Loucy (cell line): Measurements from ENCODE around the gene TPM4.

Experiments used
- CTCF ChIP-seq: fragments of 200-600 bp; sonication (generic); conservative IDR thresholded peaks from 2 replicates; pipeline ENCODE4 v1.5.1; 2014; ENCODE audit warnings: mild to moderate bottlenecking, antibody characterized with exemption, low read length
- EZH2phosphoT487 ChIP-seq: fragments of 200-600 bp; IDR thresholded peaks from 2 replicates; pipeline ENCODE4 v1.6.1; 2018; ENCODE audit warnings: antibody characterized with exemption, mild to moderate bottlenecking, moderate library complexity, borderline replicate concordance

GRCh38 chr19:16133818-16134217, 57.5 kb downstream of the TPM4 start:
- TF ChIP-seq CTCF (no peak), EZH2phosphoT487 (no peak)
